ENCODE measurements around the gene ATP8B4.
"Not testable (repeated sequence)": the region's sequence is repeated elsewhere in the genome, so short reads cannot be mapped to it uniquely, and the experiment has no call there.

DNA sequence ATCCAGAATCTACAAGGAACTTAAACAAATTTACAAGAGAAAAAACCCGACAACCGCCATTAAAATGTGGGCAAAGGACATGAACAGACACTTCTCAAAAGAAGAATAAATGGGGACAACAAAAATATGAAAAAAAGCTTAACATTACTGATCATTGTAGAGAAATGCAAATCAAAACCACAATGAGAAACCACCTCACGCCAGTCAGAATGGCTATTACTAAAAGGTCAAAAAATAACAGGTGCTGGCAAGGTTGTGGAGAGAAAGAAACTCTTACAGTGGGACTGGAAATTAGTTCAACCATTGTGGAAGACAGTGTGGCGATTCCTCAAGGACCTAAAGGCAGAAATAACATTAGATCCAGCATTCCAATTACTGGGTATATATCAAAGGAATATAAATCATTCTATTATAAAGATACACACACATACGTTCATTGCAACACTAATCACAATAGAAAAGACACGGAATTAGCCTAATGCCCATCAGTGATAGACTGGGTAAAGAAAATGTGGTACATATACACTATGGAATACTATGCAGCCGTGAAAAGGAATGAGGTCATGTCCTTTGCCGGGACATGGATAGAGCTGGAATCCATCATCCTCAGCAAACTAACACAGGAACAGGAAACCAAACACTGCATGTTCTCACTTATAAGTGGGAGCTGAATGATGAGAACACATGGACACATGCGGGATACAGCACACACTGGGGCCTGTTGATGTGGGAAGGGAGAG is 155.8 kb downstream of the ATP8B4 start:
- TF ChIP-seq CTCF (IDR thresholded peaks at IDR 0.05; ENCODE audit: borderline replicate concordance, extremely low read depth, low read length, poor library complexity, severe bottlenecking); EZH2 (IDR thresholded peaks at IDR 0.05; ENCODE audit: borderline replicate concordance, low read depth, low read length, severe bottlenecking): not testable (repeated sequence)

All from DND-41 (cell line).